WERI-Rb-1 (cell line): ENCODE measurements around the gene BAAT.

Source experiments
- DNase-seq: peaks from one replicate; pipeline ENCODE4 v3.0.0-alpha.2; 2020
- H3K27ac ChIP-seq: fragments of 250-450 bp; sonication (Bioruptor Pico); 2 replicates; pipeline ENCODE4 v1.5.1; 2020; ENCODE audit warnings: mild to moderate bottlenecking, moderate library complexity
- H3K27me3 ChIP-seq: fragments of 250-450 bp; sonication (Bioruptor Pico); 2 replicates; pipeline ENCODE4 v1.5.1; 2021; ENCODE audit warnings: mild to moderate bottlenecking, low read depth, moderate library complexity; ENCODE audit not compliant: insufficient read depth, severe bottlenecking
- H3K36me3 ChIP-seq: fragments of 250-450 bp; sonication (Bioruptor Pico); 2 replicates; pipeline ENCODE4 v1.5.1; 2020; ENCODE audit warnings: mild to moderate bottlenecking, moderate library complexity
- H3K4me3 ChIP-seq: 2 replicates; pipeline ENCODE4 v1.5.1; 2011; ENCODE audit warnings: low read depth, mild to moderate bottlenecking, control low read depth, low read length
- H3K9me3 ChIP-seq: fragments of 250-450 bp; sonication (Bioruptor Pico); 2 replicates; pipeline ENCODE4 v1.5.1; 2021; ENCODE audit warnings: mild to moderate bottlenecking, moderate library complexity; ENCODE audit not compliant: severe bottlenecking
- CTCF ChIP-seq: IDR thresholded peaks from 2 replicates; pipeline ENCODE4 v1.5.1; 2011; ENCODE audit warnings: low read depth, mild to moderate bottlenecking, control low read depth, inconsistent platforms, low read length

The BAAT gene

GRCh38 chr9:101403516-101404285 lies 18.9 kb upstream of the BAAT start:
- H3K27ac ChIP-seq, result no peak overlapping the region
- no peak overlapping the region for H3K4me3 ChIP-seq
- DNase-seq, result no peak
- H3K9me3 ChIP-seq, result peaks cover 19% of the 10 kb centered on the region
- H3K36me3 ChIP-seq, result peaks cover 91% of the 10 kb centered on the region
- H3K27me3 ChIP-seq, result no peaks in the 10 kb centered on the region
- TF ChIP-seq CTCF, result no peak

GRCh38 chr9:101400120-101400519 lies 15.3 kb upstream of the BAAT start:
- H3K4me3 ChIP-seq, result no peak overlapping the region
- no peak for DNase-seq
- no peaks in the 10 kb centered on the region for H3K27me3 ChIP-seq
- H3K9me3 ChIP-seq, result no peaks in the 10 kb centered on the region
- H3K27ac ChIP-seq, result no peak overlapping the region
- H3K36me3 ChIP-seq, result peaks cover 76% of the 10 kb centered on the region
- TF ChIP-seq CTCF, result no peak

- H3K36me3 ChIP-seq, result peaks cover 76% of the 10 kb centered on the region
- DNase-seq, result no peak
- H3K4me3 ChIP-seq, result peak overlapping the region; percentile 78
- no peak for TF ChIP-seq CTCF
- peak overlapping the region; percentile 76; the same call in 1 of the 2 replicates for H3K27ac ChIP-seq
- H3K27me3 ChIP-seq, result no peaks in the 10 kb centered on the region
- no peaks in the 10 kb centered on the region for H3K9me3 ChIP-seq
Measured at GRCh38 chr9:101399643-101399970, 14.8 kb upstream of the BAAT start.

GRCh38 chr9:101398930-101399642 lies 14.3 kb upstream of the BAAT start:
- Histone ChIP-seq H3K9me3 (no peaks in the 10 kb centered on the region), H3K36me3 (peaks cover 74% of the 10 kb centered on the region), H3K27ac (peak overlapping the region; percentile 76), H3K4me3 (peak overlapping the region; percentile 78), H3K27me3 (no peaks in the 10 kb centered on the region)
- no peak for TF ChIP-seq CTCF
- DNase-seq, result no peak

GRCh38 chr9:101398068-101398929 lies 13.5 kb upstream of the BAAT start, which contains the start of the genes MRPL50 and ZNF189:
MRPL50 (minus strand) TSS chr9:101398618; CDS start chr9:101398592, 26 bp downstream.
ZNF189 (plus strand) TSS chr9:101398851; CDS start chr9:101399157, 306 bp downstream.
- TF ChIP-seq CTCF, result no peak
- H3K36me3 ChIP-seq, result peaks cover 66% of the 10 kb centered on the region

More at GRCh38 chr9:101398068-101398929, 13.5 kb upstream of the BAAT start, which contains the start of the genes MRPL50 and ZNF189:
- Histone ChIP-seq H3K27ac (peak within 1 kb of the TSS; percentile 85), H3K4me3 (peak within 1 kb of the TSS; percentile 78), H3K27me3 (no peaks in the 10 kb centered on the region), H3K9me3 (no peaks in the 10 kb centered on the region)
- DNase-seq, result peak; percentile 99
